Stimulated activated naive CD4-positive, alpha-beta T cell treated with Interleukin-2 at 50 U/mL for 16 hours (primary cell): Measurements from ENCODE around the gene STXBP5.
"Not testable (repeated sequence)": the region's sequence is repeated elsewhere in the genome, so short reads cannot be mapped to it uniquely, and the experiment has no call there.

ENCODE experiments used
- DNase-seq: peaks from one replicate; lab custom pipeline; 2025; lab: John Stamatoyannopoulos, UW

STXBP5 gene

GRCh38 chr6:147246853-147247635, 42.8 kb downstream of the STXBP5 start:
- no peak for DNase-seq

- DNase-seq = no peak
Observed at GRCh38 chr6:147248859-147249258, 44.6 kb downstream of the STXBP5 start.

GRCh38 chr6:147251072-147251471, 46.9 kb downstream of the STXBP5 start:
- DNase-seq = no peak

- not testable (repeated sequence) for DNase-seq
Observed at GRCh38 chr6:147254929-147255473, 50.8 kb downstream of the STXBP5 start.

- no peak for DNase-seq
Observed at GRCh38 chr6:147255948-147256674, 51.9 kb downstream of the STXBP5 start.

GRCh38 chr6:147257760-147258159, 53.5 kb downstream of the STXBP5 start:
- DNase-seq = no peak

- DNase-seq = no peak
Observed at GRCh38 chr6:147260091-147260490, 55.9 kb downstream of the STXBP5 start.

- no peak for DNase-seq
Observed at GRCh38 chr6:147262946-147263345, 58.7 kb downstream of the STXBP5 start.

GRCh38 chr6:147266821-147267220, 62.6 kb downstream of the STXBP5 start:
- no peak for DNase-seq

GRCh38 chr6:147267658-147268057, 63.4 kb downstream of the STXBP5 start:
- no peak for DNase-seq

- DNase-seq = no peak
Observed at GRCh38 chr6:147268254-147268653, 64.0 kb downstream of the STXBP5 start.

- DNase-seq = no peak
Observed at GRCh38 chr6:147274012-147274411, 69.8 kb downstream of the STXBP5 start.

- DNase-seq = no peak
Observed at GRCh38 chr6:147274776-147275175, 70.6 kb downstream of the STXBP5 start.

- DNase-seq = no peak
Observed at GRCh38 chr6:147278891-147279290, 74.7 kb downstream of the STXBP5 start.

GRCh38 chr6:147279427-147279826, 75.2 kb downstream of the STXBP5 start:
- DNase-seq = no peak

GRCh38 chr6:147281895-147282565, 77.8 kb downstream of the STXBP5 start:
- no peak for DNase-seq

- no peak for DNase-seq
Observed at GRCh38 chr6:147282566-147282959, 78.3 kb downstream of the STXBP5 start.

GRCh38 chr6:147283460-147283859, 79.2 kb downstream of the STXBP5 start:
- DNase-seq = no peak

GRCh38 chr6:147285087-147285855, 81.1 kb downstream of the STXBP5 start:
- DNase-seq = no peak

- DNase-seq = no peak
Observed at GRCh38 chr6:147287869-147288271, 83.7 kb downstream of the STXBP5 start.

GRCh38 chr6:147297124-147297523, 92.9 kb downstream of the STXBP5 start:
- DNase-seq = no peak
